Prostate gland (tissue), 2 donors: Measurements from ENCODE around the gene VAMP4.

Experiments
- POLR2A ChIP-seq: fragments of 450-650 bp; IDR thresholded peaks from one replicate; pipeline ENCODE4 v1.6.1; 2016; ENCODE audit warnings: antibody characterized with exemption, mild to moderate bottlenecking
- POLR2AphosphoS5 ChIP-seq: sonication (generic); formaldehyde crosslinking; IDR thresholded peaks from one replicate; pipeline ENCODE4 v1.6.1; 2017; ENCODE audit warnings: antibody characterized with exemption
- TF ChIP-seq, protein P1 (sequence below), 4 experiments: fragments of 200-600 bp in 2 of 4; fragments of 450-650 bp in 2 of 4; sonication (generic) in 2 of 4; IDR thresholded peaks; 1 replicate in 3 of 4; 2 replicates in 1 of 4; pipeline ENCODE4 v1.5.1; 2016 to 2019; ENCODE audit warnings: antibody characterized with exemption in 4 of 4, mild to moderate bottlenecking in 2 of 4, moderate library complexity in 2 of 4

DNA sequence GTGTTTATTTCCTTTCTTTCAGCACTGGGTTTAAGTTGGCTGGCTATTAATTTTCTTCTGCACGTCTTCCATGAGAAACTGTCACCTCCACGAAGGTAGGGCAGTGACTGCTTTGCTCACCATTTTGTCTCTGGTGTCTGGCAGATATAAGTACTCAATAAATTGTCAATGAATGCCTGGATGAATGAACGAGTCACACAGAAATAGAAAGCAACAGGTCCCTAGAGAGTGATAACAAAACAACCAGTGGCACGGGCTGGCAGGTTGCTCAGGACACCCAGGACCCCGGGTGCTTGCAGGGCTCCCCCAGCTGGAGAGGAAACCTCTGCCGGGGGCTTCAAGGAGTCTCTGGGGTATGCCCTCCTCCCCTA lies 86.1 kb downstream of the VAMP4 start:
- TF ChIP-seq POLR2AphosphoS5 (no peak), POLR2A (no peak)
- TF ChIP-seq, protein P1, sequence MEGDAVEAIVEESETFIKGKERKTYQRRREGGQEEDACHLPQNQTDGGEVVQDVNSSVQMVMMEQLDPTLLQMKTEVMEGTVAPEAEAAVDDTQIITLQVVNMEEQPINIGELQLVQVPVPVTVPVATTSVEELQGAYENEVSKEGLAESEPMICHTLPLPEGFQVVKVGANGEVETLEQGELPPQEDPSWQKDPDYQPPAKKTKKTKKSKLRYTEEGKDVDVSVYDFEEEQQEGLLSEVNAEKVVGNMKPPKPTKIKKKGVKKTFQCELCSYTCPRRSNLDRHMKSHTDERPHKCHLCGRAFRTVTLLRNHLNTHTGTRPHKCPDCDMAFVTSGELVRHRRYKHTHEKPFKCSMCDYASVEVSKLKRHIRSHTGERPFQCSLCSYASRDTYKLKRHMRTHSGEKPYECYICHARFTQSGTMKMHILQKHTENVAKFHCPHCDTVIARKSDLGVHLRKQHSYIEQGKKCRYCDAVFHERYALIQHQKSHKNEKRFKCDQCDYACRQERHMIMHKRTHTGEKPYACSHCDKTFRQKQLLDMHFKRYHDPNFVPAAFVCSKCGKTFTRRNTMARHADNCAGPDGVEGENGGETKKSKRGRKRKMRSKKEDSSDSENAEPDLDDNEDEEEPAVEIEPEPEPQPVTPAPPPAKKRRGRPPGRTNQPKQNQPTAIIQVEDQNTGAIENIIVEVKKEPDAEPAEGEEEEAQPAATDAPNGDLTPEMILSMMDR (IDR thresholded peaks at IDR 0.05) = no peak
